Ishikawa (cell line): ENCODE data around the gene MRPL37.

Experiments used
- CEBPB ChIP-seq: IDR thresholded peaks from 2 replicates; pipeline ENCODE4 v1.6.1; 2012
- CREB1 ChIP-seq: IDR thresholded peaks from 2 replicates; pipeline ENCODE4 v1.6.1; 2012; ENCODE audit warnings: low read depth
- EGR1 ChIP-seq: IDR thresholded peaks from 2 replicates; pipeline ENCODE4 v1.6.1; 2012
- EP300 ChIP-seq: IDR thresholded peaks from 2 replicates; pipeline ENCODE4 v1.6.1; 2012; ENCODE audit warnings: borderline replicate concordance
- FOXM1 ChIP-seq: IDR thresholded peaks from 2 replicates; pipeline ENCODE4 v1.6.1; 2012; ENCODE audit warnings: low read depth, borderline replicate concordance
- MAX ChIP-seq: IDR thresholded peaks from 2 replicates; pipeline ENCODE4 v1.6.1; 2012
- NFIC ChIP-seq: IDR thresholded peaks from 2 replicates; pipeline ENCODE4 v1.6.1; 2012
- RAD21 ChIP-seq: IDR thresholded peaks from 2 replicates; pipeline ENCODE4 v1.6.1; 2012; ENCODE audit warnings: low read depth
- REST ChIP-seq: IDR thresholded peaks from 2 replicates; pipeline ENCODE4 v1.6.1; 2012; ENCODE audit warnings: low read depth, mild to moderate bottlenecking
- TAF1 ChIP-seq: IDR thresholded peaks from 2 replicates; pipeline ENCODE4 v1.6.1; 2012; ENCODE audit warnings: low read depth, mild to moderate bottlenecking
- TCF12 ChIP-seq: IDR thresholded peaks from 2 replicates; pipeline ENCODE4 v1.6.1; 2012; ENCODE audit warnings: low read depth
- TEAD4 ChIP-seq: IDR thresholded peaks from 2 replicates; pipeline ENCODE4 v1.6.1; 2012
- USF1 ChIP-seq: IDR thresholded peaks from 2 replicates; pipeline ENCODE4 v1.6.1; 2012
- YY1 ChIP-seq: IDR thresholded peaks from 2 replicates; pipeline ENCODE4 v1.6.1; 2012; ENCODE audit warnings: low read depth
- ZBTB7A ChIP-seq: IDR thresholded peaks from 2 replicates; pipeline ENCODE4 v1.6.1; 2012; ENCODE audit warnings: low read depth

Gene MRPL37

GRCh38 chr1:54165146-54165545 is 34.8 kb upstream of the MRPL37 start:
- TF ChIP-seq YY1 = no peak
- no peak for TF ChIP-seq CREB1
- TF ChIP-seq CEBPB = no peak
- TF ChIP-seq ZBTB7A = no peak
- TF ChIP-seq USF1 = no peak
- TF ChIP-seq EGR1 = no peak
- no peak for TF ChIP-seq NFIC
- no peak for TF ChIP-seq FOXM1
- no peak for TF ChIP-seq RAD21
- TF ChIP-seq TCF12 = no peak
- TF ChIP-seq EP300 = no peak
- TF ChIP-seq TEAD4 = no peak
- no peak for TF ChIP-seq TAF1
- TF ChIP-seq MAX = no peak
- no peak for TF ChIP-seq REST

- TF ChIP-seq TEAD4 (no peak), NFIC (no peak), EP300 (no peak), REST (no peak), TCF12 (no peak), USF1 (no peak), EGR1 (no peak), CEBPB (no peak), TAF1 (no peak), FOXM1 (no peak), ZBTB7A (no peak), MAX (no peak), RAD21 (no peak), CREB1 (no peak), YY1 (no peak)
These were observed 32.4 kb upstream of the MRPL37 start for GRCh38 chr1:54167422-54168139.

- TF ChIP-seq YY1 (no peak), EGR1 (no peak), TCF12 (no peak), TAF1 (no peak), MAX (no peak), EP300 (no peak), FOXM1 (no peak), REST (no peak), USF1 (no peak), RAD21 (no peak), CEBPB (no peak), CREB1 (no peak), TEAD4 (no peak), ZBTB7A (no peak), NFIC (no peak)
These were observed 31.6 kb upstream of the MRPL37 start for GRCh38 chr1:54168206-54168965.
